Neural crest cell (in vitro differentiated cells): Measurements from ENCODE around the gene NTN1. TPM values are rescaled to one million over a fixed set of nuclear protein-coding genes. Genes with fewer than 3 reads are reported as not detected.
"Not testable (repeated sequence)": the region's sequence is repeated elsewhere in the genome, so short reads cannot be mapped to it uniquely, and the experiment has no call there.

ENCODE experiments used
- DNase-seq: peaks from one replicate; pipeline ENCODE4 v3.0.0; 2021; ENCODE audit warnings: low read depth, mixed read lengths, low spot score
- H3K27ac Mint-ChIP-seq: one replicate; pipeline ENCODE4 v1.8.0; 2021; ENCODE audit warnings: mild to moderate bottlenecking, mixed read lengths; ENCODE audit not compliant: unreplicated experiment
- H3K27me3 Mint-ChIP-seq: 2 replicates; pipeline ENCODE4 v1.8.0; 2021; ENCODE audit warnings: low read depth, mild to moderate bottlenecking, mixed read lengths
- H3K36me3 Mint-ChIP-seq: 2 replicates; pipeline ENCODE4 v1.8.0; 2021; ENCODE audit warnings: low read depth, mild to moderate bottlenecking, mixed read lengths
- H3K4me1 Mint-ChIP-seq: 2 replicates; pipeline ENCODE4 v1.8.0; 2021; ENCODE audit warnings: mixed read lengths
- H3K4me3 Mint-ChIP-seq: one replicate; pipeline ENCODE4 v1.8.0; 2021; ENCODE audit warnings: mild to moderate bottlenecking, mixed read lengths
- H3K9me3 Mint-ChIP-seq: 2 replicates; pipeline ENCODE4 v1.8.0; 2021; ENCODE audit warnings: mixed read lengths
- CTCF ChIP-seq: fragments of 200-600 bp; sonication (generic); conservative IDR thresholded peaks from 2 replicates; pipeline ENCODE4 v1.5.0; 2021; ENCODE audit warnings: antibody characterized with exemption, mild to moderate bottlenecking
- long read RNA-seq: library from polyadenylated mRNA; unstranded; transcript quantifications from one replicate; pipeline ENCODE4 v2.0.0, GENCODE V29; 2020
- total RNA-seq: library from RNA; stranded (reverse); gene quantifications from 2 replicates; pipeline ENCODE4 v1.2.1, GENCODE V29; 2021

Gene NTN1
- 10.1 and 10.3 TPM in 2 replicates for total RNA-seq
- long read RNA-seq, partial matches to known transcripts, result 0 of 1 reads
- long read RNA-seq, other reads (novel, unspliced or antisense), result 1 of 1 reads

GRCh38 chr17:9021158-9021991, at the start of gene NTN1:
Gene NTN1 (plus strand): TSS chr17:9021510. CDS start chr17:9022374, 864 bp downstream.
- Mint-ChIP-seq H3K27ac (no peak within 1 kb of the TSS), H3K36me3 (no peaks in the 10 kb centered on the region), H3K4me1 (peaks cover 18% of the 10 kb centered on the region), H3K9me3 (no peaks in the 10 kb centered on the region), H3K27me3 (peaks cover 65% of the 10 kb centered on the region), H3K4me3 (peak within 1 kb of the TSS; percentile 84)
- DNase-seq, result peak; percentile 51
- TF ChIP-seq CTCF, result no peak

GRCh38 chr17:8975091-8975725, 46.1 kb upstream of the NTN1 start:
- DNase-seq, result no peak
- Mint-ChIP-seq H3K4me1 (no peaks in the 10 kb centered on the region), H3K4me3 (no peak overlapping the region), H3K9me3 (peaks cover 9% of the 10 kb centered on the region), H3K27me3 (peaks cover 7% of the 10 kb centered on the region), H3K36me3 (no peaks in the 10 kb centered on the region), H3K27ac (no peak overlapping the region)
- TF ChIP-seq CTCF, result no peak

GRCh38 chr17:8976638-8977037, 44.7 kb upstream of the NTN1 start:
- H3K36me3 Mint-ChIP-seq, result no peaks in the 10 kb centered on the region
- H3K27ac Mint-ChIP-seq, result no peak overlapping the region
- H3K4me3 Mint-ChIP-seq, result no peak overlapping the region
- H3K27me3 Mint-ChIP-seq, result no peaks in the 10 kb centered on the region
- no peaks in the 10 kb centered on the region for H3K4me1 Mint-ChIP-seq
- no peak for TF ChIP-seq CTCF
- DNase-seq, result no peak
- H3K9me3 Mint-ChIP-seq, result peaks cover 4% of the 10 kb centered on the region

GRCh38 chr17:8979715-8980114, 41.6 kb upstream of the NTN1 start:
- Mint-ChIP-seq H3K9me3 (no peaks in the 10 kb centered on the region), H3K27me3 (no peaks in the 10 kb centered on the region), H3K4me3 (no peak overlapping the region), H3K36me3 (no peaks in the 10 kb centered on the region), H3K27ac (no peak overlapping the region), H3K4me1 (no peaks in the 10 kb centered on the region)
- no peak for TF ChIP-seq CTCF
- DNase-seq, result no peak

- Mint-ChIP-seq H3K27ac (no peak overlapping the region), H3K27me3 (no peaks in the 10 kb centered on the region)
These were observed 39.9 kb upstream of the NTN1 start for GRCh38 chr17:8981443-8981842.

GRCh38 chr17:8984225-8984624, 37.1 kb upstream of the NTN1 start:
- H3K4me1 Mint-ChIP-seq, H3K36me3 Mint-ChIP-seq, H3K4me3 Mint-ChIP-seq, H3K27ac Mint-ChIP-seq, DNase-seq, H3K27me3 Mint-ChIP-seq: not testable (repeated sequence)
- H3K9me3 Mint-ChIP-seq, result peaks cover 17% of the 10 kb centered on the region

More at GRCh38 chr17:8981443-8981842, 39.9 kb upstream of the NTN1 start:
- peaks cover 11% of the 10 kb centered on the region for H3K9me3 Mint-ChIP-seq
- peaks cover 4% of the 10 kb centered on the region for H3K36me3 Mint-ChIP-seq
- no peak overlapping the region for H3K4me3 Mint-ChIP-seq
- DNase-seq, result no peak
- H3K4me1 Mint-ChIP-seq, result no peaks in the 10 kb centered on the region
- no peak for TF ChIP-seq CTCF
